ENCODE measurements around the gene MSH3.
A peak's percentile ranks its signal among the peaks of the same experiment; 100 is the strongest.
"Not testable (repeated sequence)": the region's sequence is repeated elsewhere in the genome, so short reads cannot be mapped to it uniquely, and the experiment has no call there.

MSH3 gene

DNA sequence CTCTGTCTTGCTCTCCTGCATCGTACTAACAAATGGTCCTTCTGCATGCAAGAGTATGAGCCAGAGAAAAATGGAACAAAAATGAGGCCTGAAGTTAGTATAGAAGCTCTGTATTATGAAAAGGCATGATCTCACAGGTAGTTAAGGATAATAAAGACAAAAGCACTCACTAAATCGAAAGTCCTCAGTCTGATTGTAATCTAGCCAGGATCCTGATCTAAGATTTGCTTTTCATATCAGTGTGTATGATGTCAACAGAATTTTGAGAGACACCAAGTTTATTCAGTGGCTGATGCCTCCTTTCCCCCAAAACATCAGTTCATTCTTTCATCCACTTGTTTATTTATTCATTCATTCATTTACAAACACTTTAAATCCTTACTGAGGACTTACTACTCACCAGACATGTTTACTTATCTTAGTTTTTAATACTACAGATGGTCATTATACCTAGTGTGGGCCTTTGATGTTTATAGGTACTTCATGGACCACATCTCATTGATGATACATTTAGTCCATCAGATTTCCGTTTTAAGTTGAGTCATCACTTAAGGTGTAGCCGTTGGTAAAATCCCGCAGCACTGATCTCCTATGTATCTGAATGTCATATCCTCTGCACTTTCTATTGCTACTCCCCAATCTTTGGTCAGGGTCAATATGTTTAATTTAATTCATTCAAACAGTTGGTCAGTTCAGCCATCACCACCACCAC, 105.6 kb downstream of the MSH3 start:
- DNase-seq, result peak; percentile 19

DNA sequence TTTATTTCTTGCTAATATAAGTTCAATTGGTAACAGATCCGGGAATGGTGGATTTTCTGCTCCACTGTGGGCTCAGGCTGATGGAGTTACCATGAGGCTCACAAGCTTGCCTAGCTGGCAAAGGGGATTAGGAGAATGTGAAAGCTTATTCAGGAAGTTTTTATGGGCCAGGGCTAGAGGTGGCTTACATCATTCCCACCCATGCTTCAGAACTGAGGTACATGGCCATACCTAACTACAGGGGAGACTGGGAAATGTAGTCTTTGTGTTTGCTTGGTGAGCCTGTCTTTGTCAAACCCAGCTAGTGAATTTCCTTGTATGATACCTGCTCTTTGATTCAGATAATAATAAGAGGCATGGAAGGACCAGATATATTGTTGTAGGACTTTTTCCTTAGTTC, 106.2 kb downstream of the MSH3 start:
- no peak for DNase-seq

DNA sequence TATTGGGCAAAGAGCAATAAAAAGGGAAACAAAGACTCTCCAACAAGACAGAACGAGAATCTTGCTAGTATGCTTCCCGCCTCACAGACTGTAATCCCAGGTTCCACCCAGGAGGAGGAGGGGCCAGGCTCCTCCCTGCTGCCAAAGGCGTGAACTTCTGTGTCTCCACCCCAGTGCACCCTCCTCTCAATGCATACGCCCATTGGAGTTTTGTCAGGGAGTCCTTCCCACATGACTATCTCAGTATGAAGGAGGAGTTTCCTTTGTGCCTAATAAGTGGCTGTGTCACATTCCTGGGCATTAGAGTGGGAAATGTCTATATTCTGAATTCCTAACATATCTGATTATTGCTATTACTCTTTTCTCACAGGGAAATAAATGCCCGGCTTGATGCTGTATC, 106.7 kb downstream of the MSH3 start:
- no peak for DNase-seq

DNA sequence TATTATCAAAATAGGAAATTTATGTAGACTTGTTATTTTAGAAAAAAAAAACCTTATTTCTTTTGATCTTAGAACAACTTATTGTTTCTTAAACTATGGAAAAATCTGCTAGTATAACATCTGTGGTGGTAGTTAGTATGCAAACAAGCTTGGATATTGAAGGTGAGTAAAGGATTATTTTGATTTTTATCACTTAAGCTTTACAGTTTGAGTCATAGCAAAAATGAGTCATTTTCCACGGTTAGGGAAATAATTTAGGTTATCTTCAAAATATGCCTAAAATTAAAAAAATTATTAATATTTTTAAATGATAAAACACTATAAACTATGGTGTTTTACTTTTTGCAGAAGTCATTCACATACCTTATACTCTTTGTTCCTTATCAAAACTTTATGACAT, 107.5 kb downstream of the MSH3 start:
- no peak for DNase-seq

DNA sequence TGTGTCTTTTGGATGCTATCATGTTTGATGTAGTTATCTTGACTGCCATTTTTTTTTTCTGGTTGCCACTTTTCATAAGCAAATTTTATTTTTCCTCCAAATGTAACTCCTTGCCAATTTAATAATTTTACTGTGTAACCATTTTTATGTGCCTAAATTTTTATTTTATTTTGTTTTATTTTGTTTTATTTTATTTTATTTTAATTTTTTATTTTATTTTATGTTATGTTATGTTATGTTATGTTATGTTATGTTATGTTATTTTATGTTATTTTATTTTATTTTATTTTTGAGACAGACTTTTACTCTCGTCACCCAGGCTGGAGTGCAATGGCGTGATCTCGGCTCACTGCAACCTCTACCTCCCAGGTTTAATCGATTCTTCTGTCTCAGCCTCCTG, 108.1 kb downstream of the MSH3 start:
- DNase-seq, result no peak

DNA sequence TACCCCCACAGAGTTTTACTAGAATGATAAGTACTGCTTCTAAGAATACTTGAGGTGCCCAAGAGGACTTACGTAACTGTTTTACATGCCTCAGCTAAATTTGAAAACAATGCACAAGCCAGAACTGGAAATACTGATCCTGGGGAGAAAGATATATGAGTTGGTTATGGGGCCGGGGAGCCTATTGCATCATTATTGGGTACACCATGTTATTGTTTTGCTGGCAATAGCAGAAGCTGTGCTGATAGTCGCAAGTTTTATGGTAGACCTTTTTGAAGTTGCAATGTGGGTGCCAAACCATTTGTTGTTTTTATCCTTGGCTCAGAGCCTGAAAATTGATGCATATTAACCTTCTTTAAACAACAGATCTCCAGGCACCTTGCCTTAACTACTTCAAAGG, 108.8 kb downstream of the MSH3 start:
- DNase-seq, result no peak

DNA sequence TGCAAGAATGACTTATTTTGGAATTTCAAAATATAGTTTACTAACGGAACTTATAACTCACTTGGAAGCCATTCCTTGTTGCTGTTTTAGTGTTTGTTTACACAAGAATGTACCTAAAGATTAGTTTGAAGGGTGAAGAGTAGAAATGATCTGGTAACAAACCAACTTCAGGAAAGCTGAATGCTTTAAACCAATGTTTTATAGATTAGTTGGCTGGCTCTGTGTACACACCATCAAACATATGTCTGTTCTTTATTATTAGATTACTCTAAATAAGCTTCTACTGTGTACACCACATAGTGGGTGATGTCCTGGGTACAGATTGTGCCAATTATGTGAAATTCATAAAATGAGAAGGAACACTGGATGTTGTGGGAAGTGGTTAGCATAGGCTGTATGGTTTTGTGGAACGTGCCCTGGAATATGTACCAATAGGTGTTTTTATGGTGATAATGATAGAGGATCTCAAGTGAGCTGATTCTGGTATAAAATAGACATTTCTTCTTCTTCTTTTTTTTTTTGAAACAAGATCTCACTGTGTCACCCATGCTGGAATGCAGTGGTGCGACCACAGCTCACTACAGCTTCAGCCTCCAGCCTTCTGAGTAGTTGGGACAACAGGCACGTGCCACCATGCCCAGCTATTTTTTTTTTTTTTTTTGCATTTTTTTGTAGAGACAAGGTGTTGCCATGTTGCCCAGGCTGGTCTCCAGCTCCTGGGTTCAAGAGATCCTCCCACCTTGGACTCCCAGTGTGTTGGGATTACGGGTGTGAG, 109.6 kb downstream of the MSH3 start:
- no peak for DNase-seq

DNA sequence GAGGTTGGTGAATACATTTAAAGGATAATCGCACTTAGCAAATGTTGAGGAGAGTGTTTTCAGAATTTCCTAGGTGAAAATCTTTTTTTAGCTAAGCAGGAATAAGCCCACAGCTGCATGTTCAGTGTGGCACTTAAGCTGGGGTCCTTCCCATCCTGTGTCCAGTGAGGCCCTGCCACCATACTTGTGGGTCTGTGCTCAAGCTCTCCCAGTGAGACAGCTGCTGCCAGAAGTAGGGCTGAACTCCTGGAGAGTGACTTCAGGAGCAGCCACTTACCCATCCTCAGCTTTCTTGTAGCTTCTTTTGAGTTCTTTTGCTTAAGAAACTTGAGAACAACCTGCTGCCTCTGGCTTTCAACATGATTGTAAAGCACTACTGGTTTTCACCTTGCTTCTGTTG, 110.3 kb downstream of the MSH3 start:
- DNase-seq, result no peak

DNA sequence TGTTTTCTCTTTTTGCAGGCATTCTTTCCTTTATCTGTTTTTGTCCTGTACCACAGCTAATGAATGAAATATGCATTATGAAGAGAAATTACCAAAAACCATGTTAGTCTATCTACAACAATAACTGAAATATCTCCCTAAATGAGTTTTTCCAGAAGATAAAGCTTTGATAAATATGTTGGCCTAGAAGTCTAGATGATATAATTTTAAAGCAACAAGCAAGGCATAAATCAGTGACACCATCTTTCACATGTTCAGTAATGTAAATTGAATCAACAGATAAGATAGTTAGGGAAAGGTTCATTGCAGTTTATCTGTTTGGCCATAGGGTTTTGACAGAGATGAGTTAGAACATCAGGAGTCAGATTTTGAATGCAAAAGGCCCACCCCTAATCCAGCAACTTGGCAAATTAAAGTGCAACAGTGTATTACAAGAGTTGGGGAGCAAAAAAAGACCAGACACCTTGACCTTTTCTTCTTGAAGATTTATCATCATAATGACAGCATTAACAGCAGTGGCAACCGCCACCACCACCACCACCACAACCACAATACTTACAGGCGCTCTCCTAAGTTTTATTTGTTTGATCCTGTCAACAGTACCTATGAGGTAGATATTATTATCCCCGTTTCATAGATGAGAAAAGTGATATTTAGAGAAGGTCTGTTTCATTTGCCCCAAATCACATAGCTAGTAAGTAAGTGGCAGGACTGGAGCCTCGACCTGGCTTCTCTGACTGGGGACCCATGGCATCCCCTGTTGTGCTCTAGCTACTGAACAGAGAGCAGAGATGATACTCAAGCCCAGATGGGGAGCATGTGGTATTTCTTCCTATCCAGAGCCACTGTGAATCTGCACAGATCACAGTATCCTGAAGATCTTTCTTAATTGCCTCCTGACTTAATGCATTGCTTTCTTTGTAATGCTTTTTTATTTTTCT, 123.2 kb downstream of the MSH3 start:
- peak; percentile 20 for DNase-seq

DNA sequence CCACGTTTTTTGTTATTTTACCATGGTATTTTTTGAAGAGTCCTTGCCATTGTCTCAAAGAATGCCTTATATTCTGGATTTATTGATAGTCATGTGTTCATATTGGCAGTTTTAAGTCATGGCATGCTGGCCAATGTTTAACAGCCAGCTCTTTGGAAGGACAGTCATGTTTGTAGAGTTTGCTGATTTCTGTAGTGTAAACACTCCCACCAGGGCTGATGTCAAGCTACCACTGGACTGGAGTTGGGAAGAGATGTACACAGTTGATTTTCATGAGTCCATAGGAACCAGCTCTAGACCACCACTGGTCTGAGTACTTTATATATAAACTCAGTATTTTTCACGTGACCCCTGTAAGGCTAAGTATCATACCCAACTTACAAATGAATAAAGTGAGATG, 125.6 kb downstream of the MSH3 start:
- DNase-seq, result no peak

DNA sequence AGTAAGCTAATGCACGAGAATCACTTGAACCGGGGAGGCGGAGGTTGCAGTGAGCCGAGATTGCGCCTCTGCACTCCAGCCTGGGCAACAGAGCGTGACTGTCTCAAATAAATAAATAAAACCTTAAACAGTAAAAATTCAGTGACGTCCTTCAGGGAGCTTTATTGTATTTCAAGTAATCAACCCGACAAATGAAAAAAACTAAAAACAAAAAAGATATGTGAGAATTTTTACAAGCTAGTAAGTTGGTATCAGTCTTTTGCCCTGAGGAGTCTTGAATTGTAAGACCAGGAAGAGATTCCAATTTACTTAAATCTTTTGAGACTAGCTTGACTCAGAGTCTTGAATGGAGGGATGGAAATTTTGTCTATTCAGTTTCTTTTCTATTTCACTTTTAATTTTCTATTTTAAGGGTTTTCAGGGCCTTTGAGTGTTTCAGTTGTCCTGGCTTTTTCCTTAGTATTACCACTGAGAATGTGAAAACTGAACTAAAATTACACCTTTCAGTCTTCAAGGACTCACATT, 126.4 kb downstream of the MSH3 start:
- DNase-seq, result no peak

DNA sequence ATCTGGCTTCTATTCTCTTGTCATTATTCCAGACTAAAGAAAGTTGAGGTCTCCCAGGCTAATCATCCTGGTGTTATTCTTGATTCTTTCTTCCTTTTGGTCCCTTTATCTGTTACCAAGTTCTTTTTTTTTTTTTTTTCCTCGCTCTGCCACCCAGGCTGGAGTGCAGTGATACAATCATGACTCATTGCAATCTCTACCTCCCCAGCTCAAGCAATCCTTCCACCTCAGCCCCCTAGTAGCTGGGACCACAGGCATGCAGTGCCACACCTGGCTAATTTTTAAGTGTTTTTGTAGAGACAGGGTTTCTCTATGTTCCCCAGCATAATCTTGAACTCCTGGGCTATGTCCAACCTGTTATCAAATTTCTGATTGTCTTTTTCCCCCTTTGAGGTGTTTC, 126.9 kb downstream of the MSH3 start:
- DNase-seq, result no peak

DNA sequence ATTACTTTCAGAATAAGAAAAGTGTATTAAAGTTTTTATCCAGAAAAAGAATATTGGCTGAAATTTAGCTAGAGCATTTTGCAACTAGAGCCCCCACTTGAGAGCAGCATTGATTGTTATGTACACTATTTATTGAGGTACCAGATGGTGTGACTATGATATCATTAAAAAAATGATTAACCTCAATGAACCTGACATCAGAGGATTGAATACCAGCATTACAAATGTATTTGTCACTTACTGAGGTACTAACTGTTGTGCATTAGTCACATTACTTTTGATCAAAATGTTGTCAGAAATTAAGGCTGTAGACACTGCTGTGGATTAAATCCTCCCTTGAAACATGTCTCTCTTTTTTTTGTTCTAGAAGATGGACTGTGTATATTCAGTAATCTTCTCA, 128.2 kb downstream of the MSH3 start:
- no peak for DNase-seq

DNA sequence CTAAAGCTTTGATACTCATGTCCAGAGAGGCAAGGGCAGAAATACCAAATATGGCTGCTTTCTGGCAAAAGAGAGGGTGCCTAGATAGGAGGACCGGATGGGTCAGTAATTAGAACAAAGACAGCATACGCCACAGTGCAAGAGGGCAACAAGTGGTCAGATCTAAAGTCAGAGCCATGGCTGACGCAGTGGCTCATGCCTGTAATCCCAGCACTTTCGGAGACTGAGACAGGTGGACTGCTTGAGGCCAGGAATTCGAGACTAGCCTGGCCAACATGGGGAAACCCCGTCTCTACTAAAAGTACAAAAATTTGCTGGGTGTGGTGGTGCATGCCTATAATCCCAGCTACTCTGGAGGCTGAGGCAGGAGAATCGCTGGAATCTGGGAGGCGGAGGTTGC, 129.3 kb downstream of the MSH3 start:
- DNase-seq, result not testable (repeated sequence)

DNA sequence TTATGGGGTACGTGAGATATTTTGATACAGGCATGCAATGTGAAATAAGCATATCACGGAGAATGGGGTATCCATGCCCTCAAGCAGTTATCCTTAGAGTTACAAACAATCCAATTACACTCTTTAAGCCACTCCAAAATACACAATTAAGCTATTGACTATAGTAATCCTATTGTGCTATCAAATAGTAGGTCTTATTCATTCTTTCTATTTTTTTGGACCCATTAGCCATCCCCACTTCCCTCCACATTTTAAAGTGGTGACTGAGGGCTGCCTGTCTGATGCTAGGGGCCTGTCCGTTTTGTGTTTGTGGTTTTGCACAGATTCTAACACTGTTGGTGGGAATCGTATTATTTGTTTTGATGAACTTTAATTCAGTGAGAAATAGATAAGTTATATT, 130.0 kb downstream of the MSH3 start:
- DNase-seq, result no peak

DNA sequence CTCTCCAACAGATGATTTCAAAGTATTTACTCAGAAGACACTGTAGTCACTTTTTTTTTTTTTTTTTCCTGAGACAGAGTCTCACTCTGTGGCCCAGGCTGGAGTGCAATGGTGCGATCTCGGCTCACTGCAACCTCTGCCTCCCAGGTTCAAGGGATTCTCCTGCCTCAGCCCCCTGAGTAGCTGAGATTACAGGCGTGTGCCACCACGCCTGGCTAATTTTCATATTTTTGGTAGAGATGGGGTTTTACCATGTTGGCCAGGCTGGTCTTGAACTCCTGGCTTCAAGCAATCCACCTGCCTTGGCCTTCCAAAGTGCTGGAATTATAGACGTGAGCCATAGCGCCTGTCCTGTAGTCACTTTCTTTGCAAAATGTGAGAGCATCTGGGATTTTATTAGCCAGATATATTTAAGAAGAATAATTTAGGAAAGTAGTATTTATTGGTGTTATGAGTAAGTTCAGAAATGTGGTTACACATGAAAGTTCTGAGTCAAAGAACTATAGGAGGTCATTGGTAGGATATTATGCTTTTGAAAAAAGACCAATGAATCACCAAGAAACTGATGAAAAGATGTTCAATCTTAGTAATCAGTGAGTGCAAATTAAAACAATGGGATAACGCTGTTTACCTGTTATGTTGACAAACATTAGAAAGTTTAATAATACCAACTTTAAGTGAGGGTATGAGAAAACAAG, 135.0 kb downstream of the MSH3 start:
- DNase-seq, result not testable (repeated sequence)

DNA sequence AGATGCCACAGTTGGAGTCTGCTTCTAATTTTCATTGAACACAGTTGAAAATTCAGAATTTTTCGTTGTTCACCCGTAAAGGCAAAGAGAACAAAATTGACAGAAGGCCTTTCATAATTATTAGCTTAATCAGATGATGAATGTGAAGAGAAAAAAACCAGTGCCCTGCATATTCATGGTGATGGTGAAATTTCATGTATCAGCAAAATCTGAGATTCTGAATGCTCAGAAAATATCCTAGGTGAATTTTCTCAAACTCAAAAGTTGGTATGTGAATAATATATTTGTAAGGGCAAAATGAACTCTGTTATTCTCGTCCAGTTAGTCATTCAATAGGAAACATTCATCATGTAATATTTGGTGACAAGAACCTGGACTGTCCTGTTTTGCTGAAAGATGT, 136.2 kb downstream of the MSH3 start:
- DNase-seq, result no peak

DNA sequence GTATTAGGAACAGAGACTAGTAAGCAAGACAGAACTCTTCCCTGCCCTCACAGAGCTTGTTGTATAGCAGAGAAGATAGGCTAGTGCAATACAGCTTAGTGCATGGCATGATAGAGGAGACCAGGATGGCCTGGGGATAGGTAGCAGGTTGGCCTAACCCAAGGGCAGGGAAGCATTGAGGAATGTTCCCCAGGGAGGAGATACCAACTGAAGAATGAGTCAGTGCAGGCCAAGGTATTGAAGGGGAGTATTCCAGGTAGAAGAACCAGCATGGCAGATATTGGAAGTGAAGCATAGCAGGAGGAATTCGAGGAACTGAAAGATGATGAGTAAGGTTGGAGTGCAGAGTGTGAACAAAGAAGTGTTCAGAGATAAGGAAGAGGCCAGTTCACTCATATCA, 138.9 kb downstream of the MSH3 start:
- no peak for DNase-seq

DNA sequence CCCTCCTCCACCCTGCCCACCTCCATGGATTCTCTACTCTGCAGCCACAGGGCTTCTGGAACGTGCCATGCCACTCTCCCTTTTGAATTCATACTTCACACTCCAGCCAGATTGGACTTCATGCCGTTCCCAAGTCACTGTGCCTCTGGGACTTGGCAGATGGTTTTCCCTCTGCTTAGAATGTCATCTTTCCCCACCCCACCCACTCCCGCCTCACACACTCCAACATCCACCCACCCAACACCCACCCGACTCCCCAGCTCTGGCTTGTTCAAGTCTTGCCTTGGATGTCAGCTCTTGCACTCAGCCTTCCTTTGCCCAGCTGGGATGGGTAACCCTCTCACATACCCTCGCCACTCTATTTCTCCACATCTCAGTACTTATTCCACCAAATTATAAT, 142.4 kb downstream of the MSH3 start:
- DNase-seq, result no peak

DNA sequence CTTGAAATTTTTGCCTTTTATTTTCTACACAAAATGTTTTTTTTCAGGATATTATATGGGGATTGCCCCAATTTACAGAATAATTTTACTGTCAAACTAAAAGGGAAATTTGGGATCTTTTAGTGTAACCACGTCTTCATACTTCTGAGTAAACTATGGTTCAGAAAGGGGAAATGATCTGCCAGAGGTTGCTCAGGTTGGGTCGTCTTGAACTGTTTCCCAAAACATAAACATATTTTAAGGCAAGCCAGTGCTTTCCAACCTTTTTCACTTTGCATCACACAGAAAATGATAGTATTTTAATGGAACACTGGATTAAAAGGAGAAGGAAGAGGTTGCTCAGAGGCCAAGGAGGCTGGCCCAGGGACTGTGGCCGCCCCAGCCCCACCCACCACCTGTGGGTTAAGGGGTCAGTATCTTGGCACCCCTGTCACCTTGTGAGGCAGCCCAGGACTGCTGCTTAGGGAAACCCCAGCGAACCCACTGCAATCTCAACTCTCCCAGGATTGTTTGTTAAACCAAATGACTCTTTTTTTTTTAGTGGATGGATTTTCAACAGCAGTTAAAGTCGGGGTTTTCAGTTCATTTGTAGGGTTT, 143.1 kb downstream of the MSH3 start:
- DNase-seq, result no peak

DNA sequence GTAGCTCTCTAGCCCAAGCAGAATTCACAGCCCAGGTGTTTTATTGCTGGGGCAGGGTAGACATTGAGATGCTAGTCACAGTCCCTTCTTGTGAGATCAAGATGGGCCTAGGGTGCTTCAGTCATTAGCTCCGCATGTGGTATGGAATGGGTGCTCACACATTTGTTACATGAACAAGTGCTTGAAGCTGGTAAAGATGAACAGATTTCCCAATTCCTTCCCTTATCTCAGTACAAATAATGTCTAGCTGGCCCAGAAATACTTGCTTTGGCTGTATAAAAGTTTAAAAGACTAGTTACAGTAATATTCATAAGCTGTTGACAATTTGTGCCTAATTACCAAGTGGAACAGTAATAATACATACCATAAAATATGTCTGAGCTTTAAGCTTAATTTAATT, 143.7 kb downstream of the MSH3 start:
- no peak for DNase-seq

DNA sequence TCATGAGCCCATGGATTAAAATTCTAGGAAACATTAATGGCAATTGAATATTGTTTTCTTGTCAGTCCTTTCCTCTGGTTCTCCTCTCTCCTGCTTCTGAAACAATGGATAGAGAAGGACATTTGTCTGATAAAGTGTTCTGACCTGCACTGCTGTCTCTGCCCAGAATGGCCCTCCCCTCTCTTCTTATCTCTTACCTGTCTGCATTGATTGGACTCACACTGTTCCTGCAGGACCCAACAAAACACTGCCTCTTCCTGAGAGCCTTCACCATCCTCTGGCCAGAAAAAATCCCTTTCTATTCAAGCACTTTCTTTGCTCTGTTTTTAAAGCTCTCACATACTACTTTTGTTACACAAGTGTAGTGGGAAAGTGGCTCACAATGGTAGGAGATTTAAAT, 144.2 kb downstream of the MSH3 start:
- no peak for DNase-seq
